Prostate gland (tissue), 2 donors: ENCODE data around the gene F3.

Source experiments
- CTCF ChIP-seq, 4 experiments: fragments of 200-600 bp in 2 of 4; fragments of 450-650 bp in 2 of 4; sonication (generic) in 2 of 4; IDR thresholded peaks; 1 replicate in 3 of 4; 2 replicates in 1 of 4; pipeline ENCODE4 v1.5.1; 2016 to 2019; ENCODE audit warnings: antibody characterized with exemption in 4 of 4, mild to moderate bottlenecking in 2 of 4, moderate library complexity in 2 of 4
- POLR2A ChIP-seq: fragments of 450-650 bp; IDR thresholded peaks from one replicate; pipeline ENCODE4 v1.6.1; 2016; ENCODE audit warnings: antibody characterized with exemption, mild to moderate bottlenecking
- POLR2AphosphoS5 ChIP-seq: sonication (generic); formaldehyde crosslinking; IDR thresholded peaks from one replicate; pipeline ENCODE4 v1.6.1; 2017; ENCODE audit warnings: antibody characterized with exemption

GRCh38 chr1:94526152-94526980 lies 15.2 kb downstream of the F3 start:
- no peak for TF ChIP-seq POLR2AphosphoS5
- TF ChIP-seq POLR2A, result no peak
- no peak for TF ChIP-seq CTCF (IDR thresholded peaks at IDR 0.05)
